ENCODE data around the gene FRMD4A.

Gene FRMD4A

GRCh38 chr10:13654118-13654830 lies 676.5 kb downstream of the FRMD4A start:
- Mint-ChIP-seq H3K4me3 (no peak overlapping the region), H3K36me3 (ENCODE audit: low read depth) (no peaks in the 10 kb centered on the region), H3K27ac (no peak overlapping the region), H3K9me3 (no peaks in the 10 kb centered on the region), H3K27me3 (ENCODE audit: low read depth) (no peaks in the 10 kb centered on the region), H3K4me1 (ENCODE audit: low read depth) (no peaks in the 10 kb centered on the region)
- no peak for DNase-seq (ENCODE audit: low spot score)

- no peaks in the 10 kb centered on the region for H3K27me3 Mint-ChIP-seq (ENCODE audit: low read depth)
- no peak for DNase-seq (ENCODE audit: low spot score)
- no peak overlapping the region for H3K27ac Mint-ChIP-seq
- no peaks in the 10 kb centered on the region for H3K9me3 Mint-ChIP-seq
- peaks cover 7% of the 10 kb centered on the region for H3K4me1 Mint-ChIP-seq (ENCODE audit: low read depth)
- peaks cover 7% of the 10 kb centered on the region for H3K36me3 Mint-ChIP-seq (ENCODE audit: low read depth)
- no peak overlapping the region for H3K4me3 Mint-ChIP-seq
Observed at GRCh38 chr10:13652860-13653259, 677.9 kb downstream of the FRMD4A start.

- Mint-ChIP-seq H3K36me3 (ENCODE audit: low read depth) (peaks cover 7% of the 10 kb centered on the region), H3K4me1 (ENCODE audit: low read depth) (peaks cover 7% of the 10 kb centered on the region), H3K4me3 (no peak overlapping the region), H3K27ac (no peak overlapping the region), H3K27me3 (ENCODE audit: low read depth) (no peaks in the 10 kb centered on the region), H3K9me3 (no peaks in the 10 kb centered on the region)
- no peak for DNase-seq (ENCODE audit: low spot score)
Observed at GRCh38 chr10:13651969-13652720, 678.6 kb downstream of the FRMD4A start.

GRCh38 chr10:13650961-13651360 lies 679.8 kb downstream of the FRMD4A start:
- no peaks in the 10 kb centered on the region for H3K27me3 Mint-ChIP-seq (ENCODE audit: low read depth)
- H3K9me3 Mint-ChIP-seq = no peaks in the 10 kb centered on the region
- peaks cover 7% of the 10 kb centered on the region for H3K4me1 Mint-ChIP-seq (ENCODE audit: low read depth)
- no peak overlapping the region for H3K4me3 Mint-ChIP-seq
- no peak overlapping the region for H3K27ac Mint-ChIP-seq
- peaks cover 12% of the 10 kb centered on the region for H3K36me3 Mint-ChIP-seq (ENCODE audit: low read depth)
- DNase-seq (ENCODE audit: low spot score) = no peak

- Mint-ChIP-seq H3K36me3 (ENCODE audit: low read depth) (peaks cover 17% of the 10 kb centered on the region), H3K9me3 (no peaks in the 10 kb centered on the region), H3K4me3 (no peak overlapping the region), H3K27me3 (ENCODE audit: low read depth) (no peaks in the 10 kb centered on the region), H3K4me1 (ENCODE audit: low read depth) (peaks cover 7% of the 10 kb centered on the region), H3K27ac (no peak overlapping the region)
- no peak for DNase-seq (ENCODE audit: low spot score)
Observed at GRCh38 chr10:13649844-13650520, 680.7 kb downstream of the FRMD4A start.

GRCh38 chr10:13648425-13648824 lies 682.3 kb downstream of the FRMD4A start:
- no peak overlapping the region for H3K27ac Mint-ChIP-seq
- H3K4me3 Mint-ChIP-seq = no peak overlapping the region
- H3K27me3 Mint-ChIP-seq (ENCODE audit: low read depth) = no peaks in the 10 kb centered on the region
- DNase-seq (ENCODE audit: low spot score) = no peak
- H3K9me3 Mint-ChIP-seq = no peaks in the 10 kb centered on the region
- peaks cover 17% of the 10 kb centered on the region for H3K36me3 Mint-ChIP-seq (ENCODE audit: low read depth)
- H3K4me1 Mint-ChIP-seq (ENCODE audit: low read depth) = peaks cover 7% of the 10 kb centered on the region

- Mint-ChIP-seq H3K4me3 (no peak overlapping the region), H3K4me1 (ENCODE audit: low read depth) (peaks cover 7% of the 10 kb centered on the region), H3K27me3 (ENCODE audit: low read depth) (no peaks in the 10 kb centered on the region), H3K9me3 (peaks cover 25% of the 10 kb centered on the region), H3K27ac (no peak overlapping the region), H3K36me3 (ENCODE audit: low read depth) (peaks cover 44% of the 10 kb centered on the region)
- DNase-seq (ENCODE audit: low spot score) = no peak
Observed at GRCh38 chr10:13644866-13645265, 685.9 kb downstream of the FRMD4A start.

- H3K9me3 Mint-ChIP-seq = peaks cover 25% of the 10 kb centered on the region
- no peak overlapping the region for H3K27ac Mint-ChIP-seq
- no peaks in the 10 kb centered on the region for H3K4me1 Mint-ChIP-seq (ENCODE audit: low read depth)
- DNase-seq (ENCODE audit: low spot score) = no peak
- no peak overlapping the region for H3K4me3 Mint-ChIP-seq
- peaks cover 44% of the 10 kb centered on the region for H3K36me3 Mint-ChIP-seq (ENCODE audit: low read depth)
- no peaks in the 10 kb centered on the region for H3K27me3 Mint-ChIP-seq (ENCODE audit: low read depth)
Observed at GRCh38 chr10:13643016-13643415, 687.7 kb downstream of the FRMD4A start.

- H3K9me3 Mint-ChIP-seq = peaks cover 25% of the 10 kb centered on the region
- H3K36me3 Mint-ChIP-seq (ENCODE audit: low read depth) = peaks cover 46% of the 10 kb centered on the region
- H3K27ac Mint-ChIP-seq = no peak overlapping the region
- DNase-seq (ENCODE audit: low spot score) = no peak
- H3K4me3 Mint-ChIP-seq = no peak overlapping the region
- no peaks in the 10 kb centered on the region for H3K4me1 Mint-ChIP-seq (ENCODE audit: low read depth)
- no peaks in the 10 kb centered on the region for H3K27me3 Mint-ChIP-seq (ENCODE audit: low read depth)
Observed at GRCh38 chr10:13642293-13642692, 688.4 kb downstream of the FRMD4A start.

- Mint-ChIP-seq H3K9me3 (peaks cover 23% of the 10 kb centered on the region), H3K4me3 (no peak overlapping the region), H3K27ac (no peak overlapping the region), H3K27me3 (ENCODE audit: low read depth) (no peaks in the 10 kb centered on the region), H3K4me1 (ENCODE audit: low read depth) (no peaks in the 10 kb centered on the region), H3K36me3 (ENCODE audit: low read depth) (peaks cover 38% of the 10 kb centered on the region)
- DNase-seq (ENCODE audit: low spot score) = no peak
Observed at GRCh38 chr10:13637894-13638293, 692.8 kb downstream of the FRMD4A start.

- H3K36me3 Mint-ChIP-seq (ENCODE audit: low read depth) = peaks cover 33% of the 10 kb centered on the region
- H3K27me3 Mint-ChIP-seq (ENCODE audit: low read depth) = no peaks in the 10 kb centered on the region
- peaks cover 18% of the 10 kb centered on the region for H3K9me3 Mint-ChIP-seq
- no peaks in the 10 kb centered on the region for H3K4me1 Mint-ChIP-seq (ENCODE audit: low read depth)
- H3K4me3 Mint-ChIP-seq = no peak overlapping the region
- no peak overlapping the region for H3K27ac Mint-ChIP-seq
- DNase-seq (ENCODE audit: low spot score) = no peak
Observed at GRCh38 chr10:13637303-13637856, 693.3 kb downstream of the FRMD4A start.

- Mint-ChIP-seq H3K36me3 (ENCODE audit: low read depth) (peaks cover 28% of the 10 kb centered on the region), H3K4me1 (ENCODE audit: low read depth) (no peaks in the 10 kb centered on the region), H3K27me3 (ENCODE audit: low read depth) (no peaks in the 10 kb centered on the region), H3K27ac (no peak overlapping the region), H3K9me3 (peaks cover 13% of the 10 kb centered on the region), H3K4me3 (no peak overlapping the region)
- no peak for DNase-seq (ENCODE audit: low spot score)
Observed at GRCh38 chr10:13636776-13637175, 693.9 kb downstream of the FRMD4A start.

GRCh38 chr10:13634207-13634606 lies 696.5 kb downstream of the FRMD4A start:
- no peak overlapping the region for H3K27ac Mint-ChIP-seq
- peaks cover 17% of the 10 kb centered on the region for H3K36me3 Mint-ChIP-seq (ENCODE audit: low read depth)
- no peaks in the 10 kb centered on the region for H3K27me3 Mint-ChIP-seq (ENCODE audit: low read depth)
- H3K4me1 Mint-ChIP-seq (ENCODE audit: low read depth) = no peaks in the 10 kb centered on the region
- no peaks in the 10 kb centered on the region for H3K9me3 Mint-ChIP-seq
- no peak for DNase-seq (ENCODE audit: low spot score)
- no peak overlapping the region for H3K4me3 Mint-ChIP-seq

- no peaks in the 10 kb centered on the region for H3K27me3 Mint-ChIP-seq (ENCODE audit: low read depth)
- DNase-seq (ENCODE audit: low spot score) = no peak
- peaks cover 14% of the 10 kb centered on the region for H3K36me3 Mint-ChIP-seq (ENCODE audit: low read depth)
- no peaks in the 10 kb centered on the region for H3K9me3 Mint-ChIP-seq
- H3K27ac Mint-ChIP-seq = no peak overlapping the region
- H3K4me3 Mint-ChIP-seq = no peak overlapping the region
- no peaks in the 10 kb centered on the region for H3K4me1 Mint-ChIP-seq (ENCODE audit: low read depth)
Observed at GRCh38 chr10:13633689-13634088, 697.0 kb downstream of the FRMD4A start.

Data from T-helper 2 cell treated with Interferon-gamma antibody and Interleukin-4, amounts not matched to agents 5 μg/mL and 100 μg/mL, for 36 hours (primary cell).